ENCODE data around the gene COL25A1.
"Not testable (repeated sequence)": the region's sequence is repeated elsewhere in the genome, so short reads cannot be mapped to it uniquely, and the experiment has no call there.

COL25A1 gene

DNA sequence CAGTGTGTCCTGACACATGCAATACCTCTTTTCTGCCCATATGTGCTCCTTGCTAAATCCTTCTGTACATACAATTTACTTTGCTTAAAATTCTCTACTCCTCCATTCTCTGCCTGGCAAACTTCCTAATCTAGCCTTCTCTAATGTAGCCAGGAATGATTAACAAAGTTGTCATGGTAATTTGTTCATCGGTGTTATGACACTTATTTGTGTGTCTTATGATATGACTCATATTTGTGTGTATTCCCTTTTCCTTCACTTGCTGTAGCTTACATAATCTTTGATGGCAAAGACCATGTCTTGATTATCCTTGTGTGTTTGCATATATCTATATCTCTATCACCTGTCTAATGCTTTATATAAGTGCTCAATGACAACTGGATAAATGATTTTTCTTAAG lies 133.3 kb downstream of the COL25A1 start:
- peak; percentile 54 for DNase-seq (ENCODE audit: low read depth)

DNA sequence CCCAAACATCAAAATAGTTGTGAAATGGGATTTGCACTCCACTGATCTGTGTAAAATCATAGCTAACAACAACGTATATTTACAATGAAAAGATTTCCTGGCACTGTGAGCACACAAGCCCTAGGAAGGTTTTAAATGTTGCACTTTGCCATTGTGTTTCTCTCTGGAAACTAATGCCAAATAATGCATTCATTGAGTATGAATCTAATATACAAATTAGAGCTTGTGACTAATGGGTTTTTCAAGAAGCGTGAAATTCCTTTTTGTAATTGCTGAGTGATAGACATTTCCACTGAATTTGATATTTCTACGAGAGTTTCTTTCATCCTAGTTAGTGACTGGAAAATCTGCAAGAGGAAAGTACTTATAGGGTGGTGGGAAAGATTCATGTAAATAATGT lies 135.9 kb downstream of the COL25A1 start:
- DNase-seq (ENCODE audit: low read depth), result no peak

DNA sequence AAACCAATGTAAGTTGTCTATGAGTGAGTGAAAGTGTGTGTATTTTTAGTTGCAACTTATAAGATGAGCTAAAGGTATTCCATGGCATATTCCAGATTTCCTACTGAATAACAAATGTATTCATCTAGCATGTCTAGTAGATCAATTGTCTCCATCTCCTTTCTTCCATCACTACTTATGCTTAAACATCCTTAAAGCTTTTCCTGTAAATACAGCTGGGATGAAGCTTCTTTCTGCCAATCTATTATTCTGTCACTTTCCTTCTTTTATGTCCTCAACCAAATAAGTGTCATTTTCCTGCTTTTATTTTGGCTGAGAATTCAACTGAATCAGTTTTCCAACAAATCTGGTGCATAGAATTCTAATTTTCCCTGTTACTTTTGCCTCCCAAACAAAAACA lies 136.3 kb downstream of the COL25A1 start:
- no peak for DNase-seq (ENCODE audit: low read depth)

DNA sequence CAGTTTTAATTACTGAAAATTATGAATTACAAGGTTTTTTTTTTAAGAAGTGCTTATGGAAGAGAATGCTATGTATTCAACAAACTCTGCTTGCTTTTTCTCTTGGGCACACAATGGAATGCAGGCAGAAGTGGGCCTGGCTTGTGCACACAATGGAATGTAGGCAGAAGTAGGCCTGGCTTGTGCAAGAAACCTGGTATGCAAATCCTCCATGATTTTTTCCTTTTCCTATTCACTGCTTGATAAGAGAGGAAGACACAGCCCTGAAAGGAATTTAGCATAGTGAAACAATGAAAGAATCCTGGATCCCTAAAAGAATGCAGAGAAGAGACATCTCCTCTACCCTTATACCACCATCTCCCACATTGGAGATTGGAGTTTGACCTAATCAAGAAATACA lies 138.4 kb downstream of the COL25A1 start:
- DNase-seq (ENCODE audit: low read depth), result peak; percentile 80

DNA sequence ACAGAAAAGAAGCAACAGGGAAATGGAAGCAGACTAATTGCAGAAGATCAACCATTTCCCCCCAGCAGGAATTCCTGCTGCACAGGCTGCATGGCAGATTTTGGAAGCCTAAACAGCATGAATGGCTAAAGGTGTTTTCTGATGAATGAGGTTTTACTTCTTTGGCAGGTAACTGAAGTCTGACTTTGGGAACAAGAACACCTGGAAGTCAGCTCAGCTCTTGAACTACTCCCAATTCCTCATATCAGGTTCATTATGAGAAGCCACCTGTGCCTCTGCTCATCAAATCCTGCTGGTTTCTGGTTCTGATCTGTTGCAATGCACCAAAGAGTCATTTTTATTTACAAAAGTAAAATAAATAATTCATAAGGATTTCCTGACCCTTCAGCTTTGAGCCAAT lies 139.0 kb downstream of the COL25A1 start:
- DNase-seq (ENCODE audit: low read depth), result no peak

DNA sequence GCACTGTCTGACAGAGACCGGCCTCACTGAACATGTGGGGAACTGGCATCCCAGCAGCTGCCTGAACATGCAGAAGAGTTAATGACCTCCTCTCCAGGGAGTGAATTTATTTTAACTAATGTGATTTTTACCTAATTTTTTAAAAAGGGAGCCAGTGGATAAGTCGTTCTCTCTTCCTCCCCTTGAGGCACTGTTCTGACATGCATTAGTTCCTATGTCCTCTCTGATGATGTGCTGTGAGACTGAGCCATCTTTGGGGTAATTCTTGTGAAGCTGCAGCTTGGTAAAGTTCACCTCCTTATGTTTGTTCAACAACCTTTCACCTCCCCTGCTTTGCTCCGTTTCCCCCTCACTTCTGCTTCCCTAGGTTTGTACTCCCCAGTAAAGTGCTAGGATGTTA lies 139.7 kb downstream of the COL25A1 start:
- no peak for DNase-seq (ENCODE audit: low read depth)

DNA sequence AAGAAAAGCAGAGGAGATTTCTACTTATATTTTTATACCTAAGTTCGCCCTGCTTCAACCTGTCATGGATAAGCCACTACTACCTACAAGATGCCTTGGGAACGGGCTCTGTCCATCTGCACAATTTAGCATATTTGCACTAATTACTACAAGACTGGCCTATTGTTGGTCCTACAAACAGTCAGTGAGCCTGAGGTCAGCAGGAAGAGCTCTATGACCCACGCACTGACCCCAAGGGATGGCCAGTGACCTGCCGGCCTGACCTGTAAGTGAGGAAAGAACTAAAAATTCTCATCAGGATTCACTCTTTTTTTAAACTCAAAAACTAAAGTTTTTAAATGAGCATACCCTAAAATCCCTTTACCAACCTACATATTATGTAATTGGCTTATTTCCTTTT lies 142.0 kb downstream of the COL25A1 start:
- no peak for DNase-seq (ENCODE audit: low read depth)

DNA sequence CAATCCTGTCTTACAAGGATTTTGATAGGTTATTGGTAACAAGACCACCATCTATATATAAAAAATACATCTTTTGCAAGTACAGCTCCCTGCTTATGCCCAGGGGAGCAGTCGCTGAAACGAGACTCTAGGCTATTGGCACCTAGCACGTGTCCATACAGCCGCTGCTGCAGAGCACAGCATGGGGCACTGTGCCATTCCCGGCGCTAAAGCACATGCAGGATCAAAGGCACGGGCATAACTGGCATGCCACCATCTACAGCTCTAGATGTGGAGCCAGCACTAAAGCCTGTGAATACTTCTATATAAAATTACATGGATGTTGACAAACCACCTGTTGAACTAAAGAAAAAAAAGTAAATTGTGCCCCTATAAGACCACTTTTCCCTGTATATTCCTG lies 144.8 kb downstream of the COL25A1 start:
- DNase-seq (ENCODE audit: low read depth), result no peak

DNA sequence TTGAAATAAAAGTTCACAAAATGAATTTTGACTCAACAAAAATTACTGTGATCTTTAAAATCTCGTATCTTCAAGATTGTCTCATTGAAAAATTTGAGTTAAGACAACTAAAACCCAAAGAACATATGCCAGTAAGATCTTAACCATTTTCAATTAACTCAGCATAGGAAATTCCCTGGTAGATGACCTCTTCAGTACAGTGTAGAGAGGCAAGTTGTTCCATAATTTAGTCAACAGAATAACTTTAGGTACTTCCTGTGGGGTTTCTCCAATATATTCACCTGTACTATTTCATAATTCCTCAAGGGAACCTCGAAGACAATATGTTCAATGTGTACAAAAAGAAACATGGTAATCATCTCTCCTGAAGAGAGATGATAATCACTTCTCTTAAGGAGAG lies 145.3 kb downstream of the COL25A1 start:
- no peak for DNase-seq (ENCODE audit: low read depth)

DNA sequence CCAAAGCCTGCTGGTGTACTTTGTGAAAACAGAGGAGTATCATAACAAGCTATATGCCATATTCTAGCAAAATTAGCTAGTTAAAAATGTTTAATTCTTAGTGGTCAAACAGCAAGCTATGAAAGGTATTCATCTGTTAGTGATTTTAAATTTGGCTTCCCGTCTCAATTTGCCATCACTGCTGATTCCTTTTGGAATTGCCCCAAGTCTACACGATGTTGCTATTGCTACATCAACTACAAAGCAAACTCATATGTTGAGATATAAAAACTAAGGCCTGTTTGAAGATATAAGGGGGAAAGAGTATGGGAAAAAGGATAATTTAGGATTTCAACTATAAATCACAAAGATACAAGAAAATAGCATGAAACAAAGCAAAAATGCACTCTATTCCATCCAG lies 146.1 kb downstream of the COL25A1 start:
- no peak for DNase-seq (ENCODE audit: low read depth)

DNA sequence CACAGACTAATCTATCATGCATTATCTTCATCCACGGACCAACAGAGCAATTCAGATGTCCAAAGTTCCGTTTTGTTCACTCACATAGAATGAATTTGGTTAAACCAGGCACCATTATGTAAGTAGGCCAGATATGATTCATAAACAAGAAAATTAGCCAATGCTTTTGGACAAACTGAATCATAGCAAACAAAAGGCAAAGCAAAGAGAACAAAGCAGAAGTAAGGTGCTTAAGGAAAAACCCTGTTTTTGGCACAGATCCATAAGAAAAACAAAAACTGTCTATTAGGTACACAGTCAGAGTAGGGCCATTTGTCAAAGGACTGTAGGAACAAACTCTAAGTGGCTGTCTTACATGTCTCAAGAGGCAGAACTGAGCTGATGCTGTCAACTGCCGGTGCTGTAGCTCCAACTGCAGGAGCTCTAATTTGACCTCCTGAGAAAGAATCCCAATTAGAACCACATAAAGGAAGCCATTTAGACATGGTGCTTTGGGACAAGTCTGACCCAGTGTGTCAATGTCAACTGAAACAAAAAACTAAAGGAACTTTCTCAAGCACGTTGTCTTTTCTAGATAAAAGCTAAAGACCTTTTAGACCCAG lies 146.7 kb downstream of the COL25A1 start:
- peak; percentile 64 for DNase-seq (ENCODE audit: low read depth)

DNA sequence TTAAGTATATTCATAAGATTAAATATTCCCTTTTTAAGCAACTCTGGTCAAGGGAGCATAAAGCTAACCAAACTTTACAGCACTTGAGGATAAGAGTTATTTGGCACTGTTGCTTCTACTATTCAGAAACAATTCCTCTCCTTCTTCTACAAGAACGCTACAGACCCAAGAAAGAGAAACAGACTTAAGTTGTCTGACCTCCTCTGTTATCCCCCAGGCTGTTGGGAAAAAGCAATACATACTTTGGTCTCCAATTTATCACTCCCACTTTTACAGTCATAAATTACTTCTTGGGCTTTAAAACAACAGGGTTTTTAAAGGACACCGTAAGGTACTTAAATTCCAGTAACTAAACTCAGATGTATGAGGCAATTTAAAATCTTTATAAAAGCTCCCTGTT lies 147.4 kb downstream of the COL25A1 start:
- no peak for DNase-seq (ENCODE audit: low read depth)

DNA sequence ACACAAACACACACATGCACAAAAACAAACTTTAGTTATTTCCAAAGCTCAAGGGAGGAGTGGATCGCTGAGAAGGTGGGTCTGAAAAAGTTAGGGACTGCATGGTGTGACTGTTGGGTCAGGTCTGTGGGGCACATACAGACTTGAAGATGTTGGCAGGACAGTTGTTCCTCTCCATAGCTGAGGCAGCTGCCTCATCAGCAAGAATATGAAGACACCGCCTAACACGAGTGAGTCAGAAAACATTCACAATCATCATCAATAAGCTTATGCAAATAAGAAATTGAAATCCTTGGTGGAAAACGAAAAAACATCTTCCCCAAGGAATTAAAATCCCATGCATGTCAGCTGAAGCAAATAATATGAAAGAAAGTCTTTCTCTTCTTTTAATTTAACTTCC lies 148.0 kb downstream of the COL25A1 start:
- DNase-seq (ENCODE audit: low read depth), result no peak

DNA sequence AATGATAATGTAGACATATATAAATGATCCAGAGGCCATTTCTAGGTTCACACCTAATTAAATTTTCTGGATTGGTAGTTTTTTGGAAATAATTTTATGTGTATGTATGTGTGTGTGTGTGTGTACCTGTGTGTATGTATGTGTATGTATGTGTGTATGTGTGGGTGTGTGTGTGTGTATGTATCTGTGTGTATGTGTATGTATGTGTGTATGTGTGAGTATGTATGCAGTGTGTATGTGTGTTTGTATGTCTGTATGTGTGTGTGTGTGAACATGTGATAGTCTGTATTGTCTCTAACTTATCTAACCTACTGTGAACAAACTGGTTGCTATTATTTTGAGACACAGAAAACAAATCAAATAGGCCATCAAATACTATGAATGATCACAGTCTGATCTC lies 152.6 kb downstream of the COL25A1 start:
- DNase-seq (ENCODE audit: low read depth), result no peak

DNA sequence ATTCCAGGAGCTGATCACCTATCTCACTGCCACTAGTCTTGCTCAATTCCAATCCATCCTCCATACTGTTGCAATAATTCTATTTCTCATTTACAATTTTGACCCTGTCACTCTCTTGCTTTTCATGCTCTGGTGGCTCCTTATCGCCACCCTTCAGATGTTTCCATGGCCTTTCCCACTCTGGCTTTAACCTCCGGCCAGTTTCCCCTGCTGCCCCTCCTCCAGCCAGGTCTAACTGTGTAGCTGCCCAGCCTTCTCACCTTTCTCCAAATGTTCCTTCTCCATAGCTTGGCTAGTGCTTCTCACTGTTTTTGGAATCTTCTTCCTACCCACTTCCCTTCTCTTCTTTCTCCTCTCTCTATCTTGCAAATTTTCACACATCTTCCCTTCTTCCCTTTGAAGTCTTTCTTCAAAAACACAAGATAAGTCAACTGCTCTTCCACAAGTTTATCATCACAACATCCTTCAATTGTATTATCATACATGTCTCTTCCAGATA lies 153.8 kb downstream of the COL25A1 start:
- no peak for DNase-seq (ENCODE audit: low read depth)

DNA sequence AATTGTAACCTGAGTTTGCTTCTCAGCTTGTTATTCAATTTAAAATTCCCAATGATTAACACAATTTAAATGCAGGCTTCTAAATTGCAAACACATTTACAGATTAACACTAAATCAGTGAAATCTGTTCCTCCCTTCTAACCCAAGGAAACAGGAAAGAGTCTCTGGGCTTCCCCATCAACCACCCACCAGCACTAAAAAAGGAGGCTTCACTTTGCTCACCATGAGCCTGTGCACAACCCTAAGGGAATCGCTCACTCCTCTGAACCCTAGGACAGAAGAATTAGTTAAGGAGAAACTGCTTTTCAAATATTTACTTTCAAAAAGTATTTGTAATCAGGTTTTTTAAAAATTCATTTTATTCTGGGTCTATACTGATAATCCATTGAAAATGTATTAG lies 155.3 kb downstream of the COL25A1 start:
- no peak for DNase-seq (ENCODE audit: low read depth)

DNA sequence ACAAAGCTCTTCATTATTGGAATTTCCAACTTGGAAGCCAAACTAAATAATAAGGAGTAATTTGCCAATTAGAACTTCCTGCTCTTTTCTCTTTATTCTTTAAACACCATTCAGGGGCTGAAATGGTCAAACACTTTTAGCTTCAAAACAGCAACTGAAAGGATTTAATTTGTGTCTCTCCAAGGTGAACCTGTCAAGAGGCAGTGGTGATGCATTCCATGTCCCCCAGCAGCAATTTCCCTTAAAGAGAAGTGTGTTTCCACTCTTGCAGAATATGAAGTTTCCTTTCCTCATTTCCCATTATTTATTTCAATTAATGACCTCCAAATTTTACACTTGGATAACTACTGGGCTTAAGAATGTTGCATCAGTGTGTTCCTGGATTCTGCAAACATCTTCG lies 156.0 kb downstream of the COL25A1 start:
- no peak for DNase-seq (ENCODE audit: low read depth)

DNA sequence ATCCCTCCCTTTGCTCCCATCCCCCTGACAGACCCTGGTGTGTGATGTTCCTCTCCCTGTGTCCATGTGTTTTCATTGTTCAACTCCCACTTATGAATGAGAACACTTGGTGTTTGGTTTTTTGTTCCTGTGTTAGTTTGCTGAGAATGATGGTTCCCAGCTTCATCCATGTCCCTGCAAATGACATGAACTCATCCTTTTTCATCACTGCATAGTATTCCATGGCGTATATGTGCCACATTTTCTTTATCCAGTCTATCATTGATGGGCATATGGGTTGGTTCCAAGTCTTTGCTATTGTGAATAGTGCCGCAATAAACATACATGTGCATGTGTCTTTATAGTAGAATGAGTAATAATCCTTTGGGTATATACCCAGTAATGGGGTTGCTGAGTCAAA lies 164.3 kb downstream of the COL25A1 start:
- not testable (repeated sequence) for DNase-seq (ENCODE audit: low read depth)

DNA sequence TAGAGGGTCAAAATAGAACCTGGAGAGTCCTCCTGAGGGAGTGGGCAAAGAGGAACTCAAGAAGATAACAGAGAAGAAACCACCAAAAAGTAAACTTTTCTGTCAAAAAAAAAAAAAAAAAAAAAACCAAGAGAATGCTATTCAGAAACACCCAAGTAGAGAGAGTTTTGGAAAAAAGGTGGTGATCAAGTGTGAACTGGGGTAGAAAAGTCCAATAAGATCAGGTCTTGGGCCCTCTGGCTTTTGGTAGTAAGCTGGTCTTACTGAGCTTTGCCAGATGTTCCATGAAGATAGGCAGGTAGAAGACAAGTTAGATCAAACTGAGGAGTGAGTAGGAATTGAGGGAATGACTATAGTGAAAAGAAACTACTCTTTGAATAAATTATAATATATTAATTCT lies 167.5 kb downstream of the COL25A1 start:
- DNase-seq (ENCODE audit: low read depth), result no peak

DNA sequence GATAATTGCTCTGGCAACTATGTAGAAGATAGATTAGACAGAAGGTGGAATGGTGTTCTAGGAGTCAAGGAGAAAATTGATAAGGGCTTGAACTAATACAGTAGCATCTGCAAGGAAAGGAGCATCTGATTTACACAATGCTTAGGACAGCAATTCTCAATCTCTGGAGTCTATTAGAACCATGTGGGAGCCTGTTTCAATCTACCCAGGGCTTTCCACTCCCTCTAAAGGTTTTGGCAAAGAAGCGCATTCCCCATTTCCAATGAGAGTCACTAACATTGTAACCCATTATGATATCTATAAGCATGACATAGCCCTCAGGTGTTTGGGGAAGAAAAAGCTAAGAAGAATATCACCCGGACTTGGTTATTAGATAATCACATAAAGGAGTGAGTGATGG lies 168.2 kb downstream of the COL25A1 start:
- DNase-seq (ENCODE audit: low read depth), result no peak

DNA sequence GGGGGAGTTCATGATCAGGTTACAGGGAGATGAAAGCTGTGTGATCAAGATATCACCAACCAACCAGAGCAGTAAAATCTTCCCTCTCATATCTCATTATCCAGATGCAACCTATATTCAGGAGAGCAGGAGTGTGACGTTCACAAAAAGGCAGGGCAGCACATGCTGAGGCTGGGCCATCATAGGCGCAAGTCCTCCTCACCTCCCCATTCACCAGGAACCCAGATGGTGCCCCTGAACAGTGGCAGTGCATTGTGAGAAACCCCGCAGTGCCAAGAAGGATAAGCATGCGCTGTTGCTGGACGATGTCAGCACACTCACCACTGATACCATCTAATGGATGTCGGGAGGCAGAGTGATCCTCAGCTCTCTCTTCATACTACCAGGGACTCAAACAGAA lies 170.9 kb downstream of the COL25A1 start:
- DNase-seq (ENCODE audit: low read depth), result no peak

DNA sequence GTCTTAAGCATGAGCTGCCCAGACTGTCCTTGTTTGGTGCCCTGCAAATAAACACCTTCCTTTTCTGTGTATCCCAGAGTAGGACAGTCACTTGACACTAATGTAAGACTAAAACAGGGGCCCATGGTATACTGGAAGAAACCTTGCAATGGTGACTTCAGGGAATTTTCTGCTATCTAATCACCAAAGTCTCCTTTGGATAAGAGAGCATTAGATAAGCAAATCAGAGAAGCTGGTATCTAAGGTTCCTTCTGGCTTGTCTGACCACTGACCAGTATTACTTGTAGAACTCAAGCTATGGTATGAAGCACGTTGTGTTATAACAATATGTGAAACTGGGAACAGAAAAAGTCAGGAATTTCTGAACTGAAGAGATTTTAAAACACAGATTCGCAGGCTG lies 173.9 kb downstream of the COL25A1 start:
- DNase-seq (ENCODE audit: low read depth), result no peak

DNA sequence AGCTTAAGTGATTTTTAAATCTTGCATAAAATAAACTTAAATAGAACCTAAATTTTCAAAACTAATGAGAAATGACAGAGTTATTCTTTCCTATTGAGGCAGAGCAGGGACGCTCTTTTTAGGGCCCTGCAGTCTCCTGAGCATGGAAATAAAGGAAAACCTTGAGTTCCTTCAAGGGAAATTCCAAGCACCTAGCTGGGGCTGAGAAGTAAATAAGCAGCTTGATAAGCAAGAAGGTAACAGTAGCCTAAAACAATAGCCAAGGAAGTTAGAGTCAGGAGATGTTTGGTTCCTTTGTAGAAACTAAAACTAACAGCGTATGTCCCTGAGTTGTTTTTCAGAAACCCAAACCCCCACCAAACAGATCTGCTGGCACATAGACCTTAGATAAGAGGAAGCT lies 174.6 kb downstream of the COL25A1 start:
- no peak for DNase-seq (ENCODE audit: low read depth)

DNA sequence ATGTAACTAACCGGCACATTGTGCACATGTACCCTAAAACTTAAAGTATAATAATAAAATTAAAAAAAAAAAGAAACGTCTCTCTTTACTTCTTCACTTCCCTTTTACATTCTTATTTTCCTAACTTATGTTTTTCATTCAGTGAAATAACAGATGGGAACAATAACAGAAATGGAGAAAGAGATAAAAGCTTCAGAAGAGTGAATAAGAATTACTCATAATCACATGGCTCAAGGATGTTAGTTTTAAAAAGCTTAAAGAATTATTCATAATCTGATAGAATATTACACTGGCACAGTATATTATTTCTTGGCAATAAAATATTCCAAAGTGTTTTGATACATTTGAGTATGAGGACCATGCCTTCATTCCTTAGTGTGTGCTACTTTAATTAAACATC lies 175.6 kb downstream of the COL25A1 start:
- DNase-seq (ENCODE audit: low read depth), result peak; percentile 9

DNA sequence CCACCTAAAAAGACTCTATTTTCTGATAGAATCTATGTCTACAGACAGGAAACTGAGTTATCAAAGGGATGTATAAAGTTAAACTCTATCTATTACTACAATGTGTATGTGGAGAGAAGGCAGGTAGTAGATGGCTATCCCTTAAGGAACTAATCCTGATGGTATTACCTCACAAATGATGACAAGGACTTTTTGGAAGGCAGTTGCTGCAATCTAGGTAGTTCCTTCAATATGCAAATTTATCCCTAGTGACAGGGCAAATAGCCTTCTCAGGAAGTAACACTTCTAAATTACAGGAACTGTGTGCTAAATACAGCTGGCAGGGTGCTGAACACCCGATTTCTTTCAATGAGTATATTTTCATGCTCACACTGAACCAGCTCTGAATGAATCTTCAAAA lies 177.4 kb downstream of the COL25A1 start:
- DNase-seq (ENCODE audit: low read depth), result no peak

Measured in amniotic epithelial cell (primary cell).